Fibroblast of the conjunctiva (primary cell): ENCODE data around the gene PSD4.

Experiments used
- DNase-seq: peaks from one replicate; pipeline ENCODE4 v3.0.0-alpha.2; 2010; ENCODE audit warnings: low read depth

PSD4 gene

DNA sequence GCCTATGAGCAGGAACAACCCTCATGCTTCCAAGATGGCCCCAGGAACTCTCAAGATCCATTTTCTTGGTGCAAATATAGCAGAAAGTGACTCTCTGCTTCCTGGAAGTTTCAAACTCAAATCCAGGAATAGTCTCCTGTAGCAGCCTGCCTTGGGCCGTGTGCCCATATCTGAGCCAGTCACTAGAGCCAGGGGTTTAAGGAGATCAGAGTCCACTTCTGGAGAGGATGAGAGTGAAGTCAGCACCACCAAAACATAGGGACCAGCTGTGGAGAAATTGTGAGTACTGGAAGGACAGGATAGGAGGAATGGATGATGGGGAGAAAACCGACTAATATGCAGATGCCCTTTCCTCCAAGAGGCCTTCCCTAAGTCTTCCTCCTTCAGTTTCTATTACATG, 33.2 kb downstream of the PSD4 start:
- DNase-seq = no peak

DNA sequence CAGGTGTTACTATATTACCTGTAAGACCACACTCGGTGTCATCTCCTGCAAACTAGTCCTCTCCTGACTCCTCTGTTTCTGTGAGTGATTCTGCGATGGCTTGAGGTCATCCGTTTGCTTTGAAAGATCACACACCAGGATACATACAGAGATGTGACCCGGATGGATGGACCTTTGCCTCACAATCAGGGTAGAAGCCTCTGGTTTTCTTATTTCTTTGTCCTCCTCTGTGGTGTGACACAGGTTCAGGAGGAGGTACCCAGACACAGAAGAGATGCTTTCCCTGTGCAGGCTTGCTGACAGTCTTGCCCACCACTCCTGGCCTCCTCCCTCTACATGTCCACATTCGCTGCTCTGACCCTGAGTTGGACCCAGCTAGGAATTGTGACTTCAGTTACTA, 34.6 kb downstream of the PSD4 start:
- DNase-seq = no peak

DNA sequence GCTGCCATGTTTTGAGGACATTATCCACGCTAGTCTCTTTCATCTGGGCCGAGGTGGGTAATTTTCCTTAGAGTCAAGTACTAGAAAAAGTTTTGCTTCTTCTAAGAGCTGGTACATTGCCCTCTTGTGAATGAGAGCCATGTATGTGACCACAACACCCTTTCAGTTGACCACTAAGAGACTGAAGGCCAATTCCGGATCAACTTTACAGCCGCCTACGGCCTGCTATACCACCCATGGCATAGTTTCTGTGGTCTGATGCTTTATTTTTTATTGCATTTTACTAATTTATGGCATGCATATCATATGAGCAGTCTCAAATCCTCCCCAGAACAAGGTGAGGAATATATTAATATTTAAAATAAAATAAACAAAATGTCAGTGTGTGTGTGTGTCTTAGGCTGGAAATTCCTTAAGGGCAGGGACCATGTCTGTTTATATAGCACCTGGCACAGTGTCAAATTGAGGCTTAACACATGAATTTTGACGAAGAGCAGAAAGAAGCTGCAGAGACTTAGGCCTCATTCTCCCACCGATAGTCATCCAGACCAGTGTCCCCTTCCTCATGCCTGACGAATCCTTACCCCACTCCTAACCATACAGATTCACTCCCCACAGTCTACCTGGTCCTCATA, 35.4 kb downstream of the PSD4 start:
- no peak for DNase-seq

DNA sequence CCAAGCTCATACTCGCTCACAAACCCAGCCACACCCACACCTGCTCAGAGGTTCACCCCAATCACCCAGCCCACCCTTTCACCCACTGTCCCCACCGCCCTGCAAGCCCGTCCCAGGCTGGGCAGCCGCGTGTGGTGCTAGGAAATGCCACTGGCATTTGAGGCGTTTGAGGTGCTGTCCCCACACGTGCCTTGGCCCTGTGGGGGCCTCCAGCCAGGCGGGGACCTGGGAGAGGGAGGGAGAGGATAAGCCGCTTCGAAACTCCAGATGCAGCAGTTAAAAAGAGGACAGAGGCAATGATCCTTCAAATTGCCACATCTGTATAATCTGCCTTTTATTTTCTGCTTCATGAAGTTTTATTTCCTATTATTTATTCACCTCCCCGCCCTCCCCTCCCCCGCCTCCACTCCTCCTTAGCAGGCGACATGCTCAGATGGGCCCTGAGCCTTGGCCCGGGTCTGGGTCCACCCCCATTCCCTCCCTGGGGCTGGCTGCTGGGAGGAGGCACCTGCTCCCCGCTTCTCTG, 35.9 kb downstream of the PSD4 start:
- no peak for DNase-seq

DNA sequence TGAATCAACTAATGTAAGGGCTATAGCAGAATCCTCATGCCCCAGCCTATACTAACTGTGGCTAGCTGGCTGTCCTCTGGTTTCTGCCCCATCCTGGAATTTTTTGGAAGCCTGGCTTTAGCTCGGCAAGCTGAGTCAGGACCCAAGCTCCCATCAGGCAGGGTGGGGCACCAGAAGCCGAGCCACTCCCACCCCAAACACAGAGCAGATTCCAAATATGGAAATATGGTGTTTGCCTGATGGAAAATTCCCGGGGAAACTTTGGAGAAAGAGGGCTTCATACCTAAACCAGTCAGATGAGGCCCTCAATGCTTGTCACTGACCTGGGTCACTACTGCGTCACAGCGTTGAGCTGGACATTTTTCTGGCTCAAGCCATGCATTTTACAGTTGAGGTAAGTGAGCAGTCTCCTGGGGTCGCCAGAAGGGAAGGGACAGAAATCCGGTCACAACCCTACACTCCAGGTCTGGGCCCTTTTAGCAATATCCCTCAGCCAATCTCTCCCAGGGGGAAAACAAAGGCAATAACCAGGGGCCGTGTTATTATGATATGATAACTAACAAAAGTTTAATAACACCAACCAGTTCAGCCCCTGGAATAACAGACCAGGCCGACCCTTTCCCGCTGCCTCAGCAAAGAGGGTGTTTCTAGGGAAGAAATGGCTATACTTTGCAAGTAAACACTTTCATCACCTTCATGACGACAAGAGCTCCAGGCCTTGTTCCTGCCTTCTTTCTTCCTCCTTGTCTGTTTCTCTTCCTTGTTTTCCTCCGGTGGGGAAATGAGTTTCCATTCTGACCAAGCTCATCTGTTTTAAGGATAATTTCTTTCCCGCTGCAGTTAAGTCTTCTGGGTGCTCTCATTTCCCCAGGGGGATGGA, 37.7 kb downstream of the PSD4 start:
- no peak for DNase-seq

DNA sequence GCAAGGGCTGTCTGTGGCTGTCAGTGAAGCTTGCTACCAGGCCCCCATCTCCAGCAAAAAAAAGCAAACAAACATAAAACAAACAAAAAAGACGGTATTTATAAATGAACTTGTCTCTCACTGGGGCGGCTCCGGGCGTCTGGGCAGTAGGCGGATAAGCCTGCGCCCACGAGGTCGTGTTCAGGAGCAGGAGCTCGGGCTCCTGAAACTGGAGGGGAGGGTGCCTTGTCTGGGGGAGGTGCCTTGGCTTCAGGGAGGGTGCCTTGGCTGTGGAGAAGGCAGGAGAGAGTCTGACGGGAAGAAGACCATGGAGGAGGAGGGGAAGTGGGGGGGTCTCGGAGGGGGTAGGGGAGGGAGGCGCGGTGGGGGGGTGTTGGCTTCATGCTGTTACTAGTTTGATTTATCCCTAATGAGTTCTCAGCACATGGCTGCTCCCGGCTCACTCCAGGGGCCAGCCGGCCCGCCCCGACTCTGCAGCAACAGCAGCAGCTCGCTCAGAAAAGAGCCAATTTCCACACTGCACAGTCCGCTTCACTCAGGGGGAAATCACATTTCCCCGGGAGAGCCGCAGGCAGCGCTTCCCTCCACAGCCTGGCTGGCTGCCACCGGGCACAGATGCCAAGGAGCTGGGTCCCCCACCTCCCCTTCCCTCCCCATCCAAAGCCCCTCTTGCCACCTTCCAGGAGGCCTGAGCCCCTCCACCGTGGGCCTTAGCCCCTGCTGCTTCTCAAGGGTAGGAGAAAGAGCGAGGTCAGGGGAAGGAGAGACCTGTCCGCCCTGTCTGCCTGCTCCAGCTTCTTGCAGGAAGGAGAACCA, 38.7 kb downstream of the PSD4 start:
- no peak for DNase-seq

DNA sequence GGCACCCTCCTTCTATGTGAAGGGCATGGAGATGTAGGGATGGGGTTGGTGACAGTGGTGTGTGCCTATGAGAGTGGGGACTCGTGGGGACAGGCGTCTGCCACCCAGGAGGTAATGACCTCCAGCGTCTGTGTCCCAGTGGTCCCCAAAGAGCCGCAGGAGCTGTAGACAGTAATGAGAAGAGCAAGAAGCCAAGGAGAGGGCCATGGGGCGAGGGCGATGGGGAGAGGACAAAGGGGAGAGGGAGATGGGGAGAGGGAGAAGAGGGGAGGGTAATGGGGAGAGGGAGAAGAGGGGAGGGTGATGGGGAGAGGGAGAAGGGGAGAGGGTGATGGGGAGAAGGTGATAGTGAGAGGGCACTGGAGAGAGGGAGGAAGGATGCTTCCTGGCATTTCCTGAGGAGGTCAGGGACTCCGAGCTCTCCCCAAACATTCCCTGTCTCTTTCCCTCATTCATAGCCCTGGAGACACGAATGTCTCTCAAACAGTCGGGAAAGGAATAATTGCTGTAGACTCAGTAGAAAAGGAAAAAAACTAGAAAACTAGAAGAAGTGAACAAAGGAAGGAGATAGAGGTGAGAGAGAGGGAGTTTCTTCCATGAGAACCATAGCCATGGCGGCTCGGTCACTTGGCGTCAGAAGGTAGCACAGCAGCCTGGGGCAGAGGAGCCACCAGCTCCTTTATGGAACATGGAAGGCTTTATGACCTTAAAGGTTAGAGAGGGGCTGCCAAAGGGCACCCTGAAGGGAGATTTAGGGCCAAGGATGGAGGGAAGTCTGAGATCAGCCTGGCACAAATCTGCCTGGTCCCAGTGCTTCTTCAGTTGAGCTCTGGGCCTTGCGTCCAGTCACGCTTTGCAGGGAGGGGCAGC, 39.5 kb downstream of the PSD4 start:
- DNase-seq = no peak

DNA sequence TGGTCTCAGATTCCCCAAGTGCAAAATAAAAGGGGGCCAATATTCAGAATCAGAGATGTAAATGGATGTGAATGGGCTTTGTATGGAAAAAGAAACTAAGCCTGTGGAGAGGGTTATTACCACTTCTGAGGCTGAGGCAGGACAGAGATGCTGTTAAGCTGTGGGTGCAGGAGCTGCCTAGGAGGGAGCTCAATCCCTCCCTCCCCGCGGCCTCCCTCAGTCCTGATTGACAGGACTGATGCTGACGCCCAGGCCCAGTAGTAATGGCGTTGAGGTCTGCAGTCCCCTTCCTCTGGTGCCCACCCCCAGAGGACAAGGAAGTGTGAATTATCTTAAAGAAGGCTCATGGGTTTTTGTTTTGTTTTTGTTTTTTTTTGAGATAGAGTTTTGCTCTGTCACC, 40.4 kb downstream of the PSD4 start:
- DNase-seq = no peak

DNA sequence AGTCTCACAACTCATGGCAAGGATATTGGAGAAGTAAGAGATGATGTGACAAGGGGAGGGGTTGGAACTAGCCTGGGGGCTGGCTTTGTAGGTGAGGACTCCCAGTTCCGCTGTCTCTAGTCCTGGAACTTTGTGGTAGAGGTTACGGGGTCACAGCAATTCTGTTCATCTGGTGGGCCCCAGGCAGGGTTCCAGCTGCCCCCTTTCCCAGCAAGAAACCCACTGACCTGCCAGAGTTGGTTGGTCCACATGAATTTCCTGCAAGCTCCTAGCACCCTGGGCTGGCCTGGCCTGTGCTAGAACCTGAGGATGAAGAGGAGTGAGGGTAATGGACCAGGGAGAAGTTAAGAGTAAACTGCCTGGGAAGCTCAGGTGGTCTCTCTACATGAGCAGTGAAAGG, 41.3 kb downstream of the PSD4 start:
- no peak for DNase-seq

DNA sequence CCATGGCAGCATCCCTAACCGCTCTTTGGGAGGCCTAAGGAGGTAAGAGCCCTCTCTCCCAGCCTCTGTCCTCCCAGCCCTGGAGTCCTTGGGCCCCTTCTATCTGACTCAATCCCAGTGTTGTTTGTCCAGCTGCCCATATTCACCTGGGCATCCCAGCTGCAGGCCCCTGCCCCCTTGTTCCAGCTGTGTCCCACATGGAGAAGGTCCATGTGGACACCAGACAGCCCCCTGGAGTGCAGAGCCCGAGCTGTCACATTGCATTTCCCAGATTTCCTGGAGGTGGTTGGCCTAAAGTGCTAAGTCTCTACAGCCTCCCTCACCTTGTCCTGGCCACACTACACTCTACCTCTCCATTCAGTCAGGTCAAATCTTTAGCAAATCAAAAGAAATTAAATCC, 42.5 kb downstream of the PSD4 start:
- no peak for DNase-seq

DNA sequence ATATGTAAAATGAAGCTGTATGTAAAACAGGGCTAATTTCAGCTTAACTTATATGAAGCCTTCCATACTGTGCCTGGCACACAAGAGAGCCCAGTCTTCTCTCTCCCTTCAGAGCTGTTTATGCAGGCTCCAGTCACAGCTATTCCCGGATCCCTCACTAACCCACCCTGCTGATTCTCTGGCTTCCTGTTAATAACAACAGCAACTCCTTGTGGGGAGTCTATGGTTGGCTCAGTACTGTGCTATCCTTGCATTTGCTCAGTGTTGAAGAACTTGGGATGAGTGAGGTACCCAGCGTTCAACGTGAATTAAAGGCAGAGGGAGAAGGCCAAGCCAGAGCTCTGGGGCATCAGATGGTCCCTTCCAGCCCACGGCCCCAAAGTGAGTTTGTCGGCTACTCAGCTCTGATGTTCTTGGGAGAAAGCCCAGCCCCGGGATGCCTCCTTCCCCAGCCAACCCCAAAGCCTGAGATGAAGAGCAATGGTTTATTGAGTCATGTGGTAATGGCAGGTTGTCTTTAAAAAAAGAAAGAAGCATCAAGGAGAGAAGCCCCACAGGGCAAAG, 43.2 kb downstream of the PSD4 start:
- DNase-seq = no peak

DNA sequence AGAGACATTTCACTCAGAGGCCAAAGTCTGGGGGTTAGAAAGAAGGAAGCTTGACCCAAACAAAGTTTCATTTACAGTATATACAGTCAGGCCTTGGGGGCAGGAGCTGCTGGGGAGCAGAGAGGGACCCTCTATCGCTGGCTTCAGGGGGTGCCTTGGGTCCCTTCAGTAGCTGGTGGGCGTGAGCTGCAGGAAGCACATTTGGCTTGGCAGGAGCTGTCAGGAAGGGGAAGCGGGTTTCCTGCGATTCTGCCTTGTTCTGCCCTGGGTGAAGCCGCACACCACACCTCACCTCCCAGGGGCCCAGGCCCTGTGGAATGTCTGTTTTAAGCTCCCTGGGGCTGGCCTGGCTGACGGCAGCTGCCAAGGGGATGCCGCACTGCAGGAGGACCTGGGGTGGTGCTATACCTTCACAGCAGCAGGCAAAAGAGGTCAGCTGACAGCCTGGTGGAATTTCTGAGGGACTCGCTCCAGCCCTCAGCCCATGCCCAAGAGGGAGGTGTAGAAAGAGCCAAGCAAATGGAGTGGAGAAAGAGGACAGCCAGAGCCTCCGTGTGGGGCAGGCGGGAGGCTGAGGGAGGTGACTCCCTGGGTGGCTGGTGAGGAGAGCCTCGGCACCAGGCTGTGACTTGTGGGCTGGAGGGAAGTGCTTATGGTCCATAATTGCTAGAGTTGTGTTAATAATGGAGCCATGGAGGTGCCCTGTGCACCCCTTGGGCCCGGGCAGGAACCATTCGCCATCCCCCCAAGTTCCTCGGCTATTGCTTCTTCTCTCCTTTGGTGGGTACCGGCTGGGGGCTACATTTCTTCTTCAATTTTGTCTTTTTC, 43.9 kb downstream of the PSD4 start:
- no peak for DNase-seq

DNA sequence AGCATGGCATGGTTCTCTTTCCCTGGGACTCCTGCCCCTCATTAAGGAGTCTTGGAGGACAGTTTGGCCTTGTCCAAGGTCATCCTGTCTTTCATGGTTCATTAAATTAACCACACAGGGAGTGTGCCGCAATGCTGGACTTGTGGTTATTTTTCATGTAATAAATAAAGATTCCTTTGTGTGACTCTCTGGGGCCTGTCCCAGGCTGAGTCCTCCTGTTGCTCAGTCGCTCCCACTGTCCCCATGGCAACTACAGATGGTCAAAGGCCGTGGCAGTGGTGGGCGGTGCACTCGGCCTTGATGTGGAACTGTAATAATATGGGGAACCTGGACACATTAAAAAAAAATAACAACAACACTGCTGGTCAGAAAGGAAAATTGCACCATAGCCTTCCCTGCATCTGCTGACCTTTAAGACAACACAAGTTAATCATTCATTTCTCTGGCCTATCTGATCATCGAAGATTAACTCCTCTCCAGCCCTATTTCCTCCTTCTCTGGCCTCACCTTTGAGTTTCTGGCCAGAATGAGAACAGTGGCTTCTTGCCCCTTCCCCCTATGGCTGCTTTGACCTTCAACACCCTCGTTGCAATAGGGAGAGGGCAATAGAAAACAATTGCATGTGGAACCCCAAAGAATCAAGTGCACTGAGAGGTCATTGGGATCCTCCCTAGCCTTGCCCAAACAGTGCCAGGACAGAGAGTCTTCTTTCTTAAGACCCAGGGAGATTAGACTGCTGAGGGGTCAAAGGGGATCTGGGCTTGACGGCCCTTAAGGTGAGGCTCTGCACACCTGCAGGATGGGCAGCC, 44.7 kb downstream of the PSD4 start:
- no peak for DNase-seq

DNA sequence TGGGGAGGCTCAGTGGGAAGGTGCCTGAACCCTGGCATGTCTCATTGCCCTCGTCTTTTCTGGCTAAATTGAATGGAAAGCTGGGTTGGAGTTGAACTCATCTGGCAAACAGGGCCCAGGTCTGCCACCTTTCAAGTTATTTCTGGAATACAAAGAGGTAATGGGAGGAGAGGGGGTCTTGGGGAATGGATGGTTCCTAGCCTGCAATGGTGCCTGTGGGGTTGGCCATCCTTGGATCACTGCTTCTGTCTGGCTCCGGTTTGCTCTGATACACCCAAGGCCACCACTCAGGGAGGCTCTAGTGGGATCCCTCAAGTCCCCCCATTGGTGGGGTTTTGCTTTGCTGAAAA, 45.3 kb downstream of the PSD4 start:
- DNase-seq = no peak

DNA sequence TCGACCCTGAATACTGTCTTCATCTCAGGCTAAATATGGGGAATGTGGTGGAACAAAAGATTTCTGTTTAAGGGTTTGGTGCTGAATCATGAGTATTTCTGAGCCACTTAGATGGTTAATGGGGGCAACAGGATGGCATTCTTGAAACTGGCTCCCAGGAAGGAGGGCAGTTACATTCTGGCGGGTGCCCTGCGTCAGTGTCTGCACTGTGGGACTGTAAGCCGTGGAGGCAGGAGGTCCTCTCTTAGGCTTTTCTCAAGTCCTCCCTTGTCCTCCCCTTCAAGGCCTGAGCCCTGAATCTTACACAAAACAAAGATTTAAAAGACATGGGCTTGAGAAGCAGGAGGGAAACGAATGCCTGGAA, 45.7 kb downstream of the PSD4 start:
- DNase-seq = no peak

DNA sequence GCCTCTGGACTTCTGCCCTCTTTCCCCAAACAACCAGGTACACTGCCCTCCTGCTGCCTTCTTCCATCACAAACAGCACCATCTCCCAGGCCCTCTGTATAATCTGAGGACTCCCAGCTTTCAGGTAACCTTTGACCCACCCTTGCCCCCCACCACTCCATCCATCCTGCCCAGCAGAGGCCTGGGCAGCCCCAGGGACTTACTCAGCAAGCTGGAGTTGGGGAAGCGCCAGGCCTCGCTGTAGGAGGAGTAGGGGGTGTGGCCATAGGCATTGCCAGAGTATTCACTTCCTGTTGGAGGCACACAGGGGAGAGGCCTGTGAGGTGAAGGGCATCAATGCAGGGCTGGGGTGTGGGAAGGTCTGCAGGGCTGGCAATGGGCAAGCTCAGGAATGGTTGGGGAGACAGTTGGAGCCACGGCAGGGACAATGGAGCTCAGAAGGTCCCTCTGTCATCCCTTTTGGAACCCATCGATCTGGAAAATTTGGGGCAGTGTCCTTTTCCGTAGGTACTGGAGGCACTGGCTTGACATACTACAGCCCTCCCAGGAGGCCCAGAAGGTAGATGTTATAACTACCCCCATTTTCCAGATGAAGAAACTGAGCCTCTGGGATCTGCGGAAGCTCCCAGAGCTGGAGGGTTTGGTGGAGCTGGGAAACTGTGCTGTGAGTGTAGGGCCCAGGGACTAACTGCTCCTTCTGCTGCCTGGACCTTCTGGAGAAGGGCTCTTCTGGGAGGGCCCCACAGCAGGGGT, 46.3 kb downstream of the PSD4 start:
- peak; percentile 63 for DNase-seq

DNA sequence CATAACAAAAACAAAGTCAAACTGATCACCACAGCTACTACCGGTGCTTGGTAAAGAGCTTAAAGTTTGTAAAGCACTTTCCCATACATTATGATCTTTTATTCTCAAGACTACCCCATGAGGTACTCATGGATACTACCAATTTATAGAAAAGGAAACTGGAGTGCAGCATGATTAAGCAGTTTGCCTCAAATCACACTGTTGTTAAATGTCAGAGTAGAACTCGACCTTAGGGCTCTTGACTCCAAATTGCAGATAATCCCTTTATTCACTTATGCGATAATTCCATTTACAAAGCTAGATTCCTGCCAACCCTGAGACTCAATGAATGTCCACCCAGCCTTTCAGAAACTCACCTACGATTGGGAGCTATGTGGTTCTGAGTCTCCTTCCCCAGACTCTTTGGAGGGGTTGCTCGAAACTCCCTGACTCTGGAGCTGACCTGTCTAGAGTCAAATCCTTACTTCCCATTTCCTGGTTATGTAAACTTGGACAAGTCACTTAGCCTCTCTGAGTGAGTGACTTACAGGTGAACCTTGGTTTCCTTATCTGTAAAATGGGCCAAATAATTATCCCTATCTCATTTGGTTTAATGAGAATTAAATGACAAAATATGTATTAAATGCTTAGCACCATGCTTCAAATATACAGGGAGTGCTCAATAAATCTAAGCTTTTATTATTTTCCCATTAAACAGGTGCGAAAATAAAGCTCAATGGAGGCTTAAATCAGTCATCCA, 47.4 kb downstream of the PSD4 start:
- DNase-seq = no peak

DNA sequence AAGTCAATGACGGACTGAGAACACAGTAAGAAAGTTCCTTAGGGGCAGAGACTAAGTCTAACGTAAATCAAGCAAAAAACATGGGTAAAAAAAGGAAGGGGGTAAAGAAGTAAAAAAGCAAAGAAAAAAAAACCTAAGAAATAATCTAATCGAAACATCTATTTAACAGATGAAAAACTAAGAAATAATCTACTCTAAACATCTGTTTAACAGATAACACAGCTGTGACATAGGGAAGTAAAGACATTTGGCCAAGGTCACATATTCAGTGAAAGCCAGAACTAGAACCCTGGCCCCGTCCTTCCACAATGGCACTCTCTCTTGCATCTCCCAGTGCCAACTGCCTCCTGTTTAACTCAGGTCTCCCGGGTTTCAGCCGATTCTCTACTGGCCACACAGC, 48.1 kb downstream of the PSD4 start:
- DNase-seq = no peak
